KOPT-K1 (cell line): Measurements from ENCODE around the gene GLI3.

Source experiments
- H3K27ac ChIP-seq: fragments of 200-600 bp; sonication (generic); 2 replicates; pipeline ENCODE4 v1.5.1; 2016; ENCODE audit warnings: antibody characterized with exemption, mild to moderate bottlenecking, low read depth, low read length; ENCODE audit not compliant: poor library complexity, severe bottlenecking
- H3K36me3 ChIP-seq: fragments of 200-600 bp; sonication (generic); 2 replicates; pipeline ENCODE4 v1.5.1; 2017; ENCODE audit warnings: antibody characterized with exemption, mild to moderate bottlenecking, low read length, moderate library complexity; ENCODE audit not compliant: insufficient read depth
- H3K9me3 ChIP-seq: fragments of 200-600 bp; sonication (generic); 2 replicates; pipeline ENCODE4 v1.5.1; 2017; ENCODE audit warnings: antibody characterized with exemption, low read length, mild to moderate bottlenecking; ENCODE audit not compliant: insufficient read depth, poor library complexity, severe bottlenecking

Gene GLI3

GRCh38 chr7:42137431-42137830 lies 99.6 kb downstream of the GLI3 start:
- Histone ChIP-seq H3K9me3 (no peaks in the 10 kb centered on the region), H3K27ac (no peak overlapping the region), H3K36me3 (no peaks in the 10 kb centered on the region)

GRCh38 chr7:42135728-42136127 lies 101.3 kb downstream of the GLI3 start:
- H3K27ac ChIP-seq: no peak overlapping the region
- H3K36me3 ChIP-seq: no peaks in the 10 kb centered on the region

GRCh38 chr7:42134276-42134876 lies 102.6 kb downstream of the GLI3 start:
- Histone ChIP-seq H3K36me3 (no peaks in the 10 kb centered on the region), H3K9me3 (no peaks in the 10 kb centered on the region), H3K27ac (no peak overlapping the region)

More at GRCh38 chr7:42135728-42136127, 101.3 kb downstream of the GLI3 start:
- no peaks in the 10 kb centered on the region for H3K9me3 ChIP-seq

GRCh38 chr7:42133321-42133720 lies 103.7 kb downstream of the GLI3 start:
- Histone ChIP-seq H3K27ac (no peak overlapping the region), H3K9me3 (no peaks in the 10 kb centered on the region), H3K36me3 (no peaks in the 10 kb centered on the region)

GRCh38 chr7:42128703-42129102 lies 108.3 kb downstream of the GLI3 start:
- Histone ChIP-seq H3K36me3 (no peaks in the 10 kb centered on the region), H3K27ac (no peak overlapping the region), H3K9me3 (no peaks in the 10 kb centered on the region)

GRCh38 chr7:42127232-42127622 lies 109.8 kb downstream of the GLI3 start:
- Histone ChIP-seq H3K36me3 (no peaks in the 10 kb centered on the region), H3K9me3 (no peaks in the 10 kb centered on the region), H3K27ac (no peak overlapping the region)

GRCh38 chr7:42126475-42127231 lies 110.4 kb downstream of the GLI3 start:
- Histone ChIP-seq H3K27ac (no peak overlapping the region), H3K9me3 (no peaks in the 10 kb centered on the region), H3K36me3 (no peaks in the 10 kb centered on the region)

- Histone ChIP-seq H3K9me3 (no peaks in the 10 kb centered on the region), H3K27ac (no peak overlapping the region), H3K36me3 (no peaks in the 10 kb centered on the region)
Measured at GRCh38 chr7:42125321-42125720, 111.7 kb downstream of the GLI3 start.

- Histone ChIP-seq H3K27ac (no peak overlapping the region), H3K36me3 (no peaks in the 10 kb centered on the region), H3K9me3 (no peaks in the 10 kb centered on the region)
Measured at GRCh38 chr7:42123716-42124115, 113.3 kb downstream of the GLI3 start.

- Histone ChIP-seq H3K27ac (no peak overlapping the region), H3K36me3 (no peaks in the 10 kb centered on the region), H3K9me3 (no peaks in the 10 kb centered on the region)
Measured at GRCh38 chr7:42120191-42120590, 116.8 kb downstream of the GLI3 start.

GRCh38 chr7:42117201-42117600 lies 119.8 kb downstream of the GLI3 start:
- no peak overlapping the region for H3K27ac ChIP-seq
- no peaks in the 10 kb centered on the region for H3K9me3 ChIP-seq
- no peaks in the 10 kb centered on the region for H3K36me3 ChIP-seq

GRCh38 chr7:42115795-42116194 lies 121.2 kb downstream of the GLI3 start:
- H3K9me3 ChIP-seq: no peaks in the 10 kb centered on the region
- H3K36me3 ChIP-seq: no peaks in the 10 kb centered on the region
- no peak overlapping the region for H3K27ac ChIP-seq

- H3K9me3 ChIP-seq: no peaks in the 10 kb centered on the region
- no peaks in the 10 kb centered on the region for H3K36me3 ChIP-seq
- H3K27ac ChIP-seq: no peak overlapping the region
Measured at GRCh38 chr7:42110333-42110732, 126.7 kb downstream of the GLI3 start.

- H3K36me3 ChIP-seq: no peaks in the 10 kb centered on the region
- H3K27ac ChIP-seq: no peak overlapping the region
- H3K9me3 ChIP-seq: no peaks in the 10 kb centered on the region
Measured at GRCh38 chr7:42108803-42109528, 128.0 kb downstream of the GLI3 start.

- H3K27ac ChIP-seq: no peak overlapping the region
- no peaks in the 10 kb centered on the region for H3K36me3 ChIP-seq
- no peaks in the 10 kb centered on the region for H3K9me3 ChIP-seq
Measured at GRCh38 chr7:42107484-42108240, 129.3 kb downstream of the GLI3 start.
